BJ (cell line): Measurements from ENCODE around the gene PPP1R3G. TPM values are rescaled to one million over a fixed set of nuclear protein-coding genes. Genes with fewer than 3 reads are reported as not detected.

Experiments used
- CTCF ChIA-PET: fragments of 350-600 bp; formaldehyde crosslinking; extraction: SDS; loops from one replicate; lab custom pipeline; 2021; ENCODE audit warnings: antibody characterized with exemption, inconsistent platforms; lab: Yijun Ruan, JAX
- POLR2A ChIA-PET: fragments of 300-600 bp; sonication (Branson Sonifier 250); formaldehyde crosslinking; extraction: SDS; loops from one replicate; lab custom pipeline; 2021; ENCODE audit warnings: antibody characterized with exemption; lab: Charles Lee
- DNase-seq: peaks from one replicate; pipeline ENCODE4 v3.0.0-alpha.2; 2011; ENCODE audit warnings: low read depth
- H3K27me3 ChIP-seq: 2 replicates; pipeline ENCODE4 v1.6.0; 2011; ENCODE audit warnings: low read length; ENCODE audit not compliant: control insufficient read depth, insufficient read depth
- H3K36me3 ChIP-seq: 2 replicates; pipeline ENCODE4 v1.5.1; 2011; ENCODE audit warnings: low read length; ENCODE audit not compliant: control insufficient read depth, insufficient read depth
- H3K4me3 ChIP-seq: 2 replicates; pipeline ENCODE4 v1.5.1; 2011; ENCODE audit warnings: low read depth, mild to moderate bottlenecking, control low read depth, low read length
- CTCF ChIP-seq: IDR thresholded peaks from 2 replicates; pipeline ENCODE4 v1.5.1; 2011; ENCODE audit warnings: low read depth, mild to moderate bottlenecking, control low read depth, inconsistent platforms, low read length, moderate library complexity; ENCODE audit not compliant: insufficient read depth
- polyA plus RNA-seq: library from polyadenylated mRNA; depleted of rRNA; stranded (reverse); fragments of >200 nt; gene quantifications from 2 replicates; pipeline ENCODE4 v1.2.3, GENCODE V29; 2011

PPP1R3G gene
- polyA plus RNA-seq, 1 experiment: 0.50 TPM

- CTCF ChIA-PET: no interaction called here
- no peak for TF ChIP-seq CTCF
- Histone ChIP-seq H3K4me3 (no peak overlapping the region), H3K36me3 (no peaks in the 10 kb centered on the region), H3K27me3 (no peaks in the 10 kb centered on the region)
- POLR2A ChIA-PET: no interaction called here
- no peak for DNase-seq
Observed at GRCh38 chr6:5121956-5122355, 36.8 kb downstream of the PPP1R3G start.

- no peak for DNase-seq
- H3K27me3 ChIP-seq: no peaks in the 10 kb centered on the region
- H3K4me3 ChIP-seq: no peak overlapping the region
- POLR2A ChIA-PET: no interaction called here
- CTCF ChIA-PET: no interaction called here
- H3K36me3 ChIP-seq: no peaks in the 10 kb centered on the region
- no peak for TF ChIP-seq CTCF
Observed at GRCh38 chr6:5122504-5123112, 37.5 kb downstream of the PPP1R3G start.

GRCh38 chr6:5123296-5124143 lies 38.4 kb downstream of the PPP1R3G start:
- ChIA-PET CTCF (no interaction called here), POLR2A (no interaction called here)
- Histone ChIP-seq H3K4me3 (no peak overlapping the region), H3K36me3 (no peaks in the 10 kb centered on the region), H3K27me3 (no peaks in the 10 kb centered on the region)
- TF ChIP-seq CTCF: no peak
- no peak for DNase-seq

- CTCF ChIA-PET: interaction anchor here (1.1 to 1.3 kb wide), 2 partner anchors 11 to 19 kb away, joined by 3 to 6 read pairs; no protein-coding TSS in a partner anchor
- Histone ChIP-seq H3K36me3 (no peaks in the 10 kb centered on the region), H3K27me3 (no peaks in the 10 kb centered on the region), H3K4me3 (no peak overlapping the region)
- DNase-seq: no peak
- TF ChIP-seq CTCF: no peak
- POLR2A ChIA-PET: no interaction called here
Observed at GRCh38 chr6:5124526-5124925, 39.4 kb downstream of the PPP1R3G start.
